Measurements from ENCODE around the gene SETX.
A peak's percentile ranks its signal among the peaks of the same experiment; 100 is the strongest.

The SETX gene

DNA sequence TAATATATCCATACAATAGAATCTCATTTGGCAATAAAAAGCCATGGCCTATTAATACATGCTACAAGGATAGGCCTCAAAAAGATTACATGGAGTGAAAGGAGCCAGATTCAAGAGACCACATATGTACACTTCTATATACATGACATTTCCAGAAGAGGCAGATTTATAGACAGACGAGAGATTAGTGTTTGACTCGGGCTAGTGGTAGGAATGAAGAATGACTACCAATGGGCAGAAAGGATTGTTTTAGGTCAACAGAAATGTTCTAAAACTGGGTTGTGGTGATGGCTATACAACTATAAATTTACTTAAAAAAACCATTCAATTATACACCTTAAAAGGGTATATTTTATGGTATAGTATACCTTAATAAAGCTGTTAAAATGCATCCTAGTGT, 41.9 kb downstream of the SETX start:
- peak overlapping the region; percentile 10; the same call in 1 of the 2 replicates for H3K27ac ChIP-seq (ENCODE audit: low read length)
- H3K79me2 ChIP-seq (ENCODE audit: low read length), result peaks cover 21% of the 10 kb centered on the region
- H3K27me3 ChIP-seq (ENCODE audit: low read depth, low read length), result no peaks in the 10 kb centered on the region
- TF ChIP-seq EZH2phosphoT487 (IDR thresholded peaks at IDR 0.05; ENCODE audit: low read depth), result no peak
- TF ChIP-seq, protein P1, sequence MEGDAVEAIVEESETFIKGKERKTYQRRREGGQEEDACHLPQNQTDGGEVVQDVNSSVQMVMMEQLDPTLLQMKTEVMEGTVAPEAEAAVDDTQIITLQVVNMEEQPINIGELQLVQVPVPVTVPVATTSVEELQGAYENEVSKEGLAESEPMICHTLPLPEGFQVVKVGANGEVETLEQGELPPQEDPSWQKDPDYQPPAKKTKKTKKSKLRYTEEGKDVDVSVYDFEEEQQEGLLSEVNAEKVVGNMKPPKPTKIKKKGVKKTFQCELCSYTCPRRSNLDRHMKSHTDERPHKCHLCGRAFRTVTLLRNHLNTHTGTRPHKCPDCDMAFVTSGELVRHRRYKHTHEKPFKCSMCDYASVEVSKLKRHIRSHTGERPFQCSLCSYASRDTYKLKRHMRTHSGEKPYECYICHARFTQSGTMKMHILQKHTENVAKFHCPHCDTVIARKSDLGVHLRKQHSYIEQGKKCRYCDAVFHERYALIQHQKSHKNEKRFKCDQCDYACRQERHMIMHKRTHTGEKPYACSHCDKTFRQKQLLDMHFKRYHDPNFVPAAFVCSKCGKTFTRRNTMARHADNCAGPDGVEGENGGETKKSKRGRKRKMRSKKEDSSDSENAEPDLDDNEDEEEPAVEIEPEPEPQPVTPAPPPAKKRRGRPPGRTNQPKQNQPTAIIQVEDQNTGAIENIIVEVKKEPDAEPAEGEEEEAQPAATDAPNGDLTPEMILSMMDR (IDR thresholded peaks at IDR 0.05; ENCODE audit: low read depth, low read length), result no peak
- H3K36me3 ChIP-seq (replicated peaks; ENCODE audit: low read depth, low read length), result peaks cover 64% of the 10 kb centered on the region
- H3K9ac ChIP-seq (ENCODE audit: low read length), result no peak overlapping the region
- no peaks in the 10 kb centered on the region for H3K9me3 ChIP-seq (ENCODE audit: insufficient read depth, low read length)
- H3K4me1 ChIP-seq (ENCODE audit: low read length), result peaks cover 16% of the 10 kb centered on the region
- no peak overlapping the region for H2AFZ ChIP-seq (ENCODE audit: low read depth, low read length)
- peak overlapping the region; percentile 16 for H3K4me2 ChIP-seq (ENCODE audit: low read length)
- no peak overlapping the region; the same call in 1 of the 2 replicates for H3K4me3 ChIP-seq (ENCODE audit: low read length)
- H4K20me1 ChIP-seq (ENCODE audit: insufficient read depth, low read length), result peaks cover 48% of the 10 kb centered on the region

DNA sequence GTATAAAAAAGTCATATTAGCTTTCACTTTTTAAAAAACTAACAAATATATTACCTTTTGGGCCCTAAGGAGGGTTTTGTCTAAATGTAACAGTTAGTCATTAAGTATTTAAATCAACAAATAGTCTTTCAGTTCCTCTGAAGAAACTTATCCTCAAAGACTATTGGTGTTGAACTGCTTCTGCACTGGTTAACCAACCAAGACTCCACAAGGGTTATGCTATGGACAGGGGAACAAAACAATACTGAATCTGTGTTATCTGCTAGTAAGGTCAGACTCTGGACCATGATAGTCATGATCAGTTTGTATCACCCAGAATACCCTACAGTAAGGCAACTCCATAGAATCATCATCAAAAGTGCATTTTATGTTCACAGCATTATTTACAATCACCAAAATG, 42.4 kb downstream of the SETX start:
- no peaks in the 10 kb centered on the region for H3K9me3 ChIP-seq (ENCODE audit: insufficient read depth, low read length)
- no peak overlapping the region; the same call in 1 of the 2 replicates for H3K4me3 ChIP-seq (ENCODE audit: low read length)
- H3K79me2 ChIP-seq (ENCODE audit: low read length), result peaks cover 22% of the 10 kb centered on the region
- H3K27ac ChIP-seq (ENCODE audit: low read length), result peak overlapping the region; percentile 10; the same call in 1 of the 2 replicates
- peaks cover 45% of the 10 kb centered on the region for H4K20me1 ChIP-seq (ENCODE audit: insufficient read depth, low read length)
- H2AFZ ChIP-seq (ENCODE audit: low read depth, low read length), result no peak overlapping the region
- no peaks in the 10 kb centered on the region for H3K27me3 ChIP-seq (ENCODE audit: low read depth, low read length)
- peaks cover 16% of the 10 kb centered on the region for H3K4me1 ChIP-seq (ENCODE audit: low read length)
- peaks cover 65% of the 10 kb centered on the region for H3K36me3 ChIP-seq (replicated peaks; ENCODE audit: low read depth, low read length)
- no peak overlapping the region for H3K9ac ChIP-seq (ENCODE audit: low read length)
- no peak for TF ChIP-seq EZH2phosphoT487 (IDR thresholded peaks at IDR 0.05; ENCODE audit: low read depth)
- TF ChIP-seq, protein P1 (IDR thresholded peaks at IDR 0.05; ENCODE audit: low read depth, low read length), result no peak
- peak overlapping the region; percentile 16 for H3K4me2 ChIP-seq (ENCODE audit: low read length)

DNA sequence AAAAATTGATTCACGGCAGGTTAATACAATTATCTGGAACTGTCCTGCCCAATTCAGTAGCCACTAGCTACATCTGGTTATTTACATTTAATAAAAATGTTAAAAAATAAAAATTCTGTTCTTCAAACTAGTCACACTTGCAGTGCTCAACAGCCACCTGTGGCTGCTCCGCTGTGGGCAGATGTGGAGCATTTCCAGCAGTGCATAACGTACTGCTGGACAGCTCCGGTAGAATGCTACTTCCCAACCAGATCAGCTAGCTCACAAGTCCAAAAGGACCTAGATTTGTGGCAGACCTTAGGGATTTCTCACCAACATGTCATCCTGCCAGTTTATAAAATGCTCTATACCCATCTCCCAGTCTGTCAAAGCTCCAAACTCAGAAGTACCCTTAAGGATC, 42.8 kb downstream of the SETX start:
- no peak overlapping the region for H3K9ac ChIP-seq (ENCODE audit: low read length)
- 0 out of 2 replicates have a peak overlapping the region, but pooled peaks have one; percentile 5 for H3K27ac ChIP-seq (ENCODE audit: low read length)
- no peaks in the 10 kb centered on the region for H3K27me3 ChIP-seq (ENCODE audit: low read depth, low read length)
- no peak overlapping the region for H3K4me3 ChIP-seq (ENCODE audit: low read length)
- peaks cover 16% of the 10 kb centered on the region for H3K4me1 ChIP-seq (ENCODE audit: low read length)
- H3K4me2 ChIP-seq (ENCODE audit: low read length), result peak overlapping the region; percentile 16
- H3K36me3 ChIP-seq (replicated peaks; ENCODE audit: low read depth, low read length), result peaks cover 64% of the 10 kb centered on the region
- H2AFZ ChIP-seq (ENCODE audit: low read depth, low read length), result no peak overlapping the region
- peaks cover 20% of the 10 kb centered on the region for H3K79me2 ChIP-seq (ENCODE audit: low read length)
- no peaks in the 10 kb centered on the region for H3K9me3 ChIP-seq (ENCODE audit: insufficient read depth, low read length)
- TF ChIP-seq EZH2phosphoT487 (IDR thresholded peaks at IDR 0.05; ENCODE audit: low read depth), result no peak
- TF ChIP-seq, protein P1 (IDR thresholded peaks at IDR 0.05; ENCODE audit: low read depth, low read length), result no peak
- H4K20me1 ChIP-seq (ENCODE audit: insufficient read depth, low read length), result peaks cover 41% of the 10 kb centered on the region

DNA sequence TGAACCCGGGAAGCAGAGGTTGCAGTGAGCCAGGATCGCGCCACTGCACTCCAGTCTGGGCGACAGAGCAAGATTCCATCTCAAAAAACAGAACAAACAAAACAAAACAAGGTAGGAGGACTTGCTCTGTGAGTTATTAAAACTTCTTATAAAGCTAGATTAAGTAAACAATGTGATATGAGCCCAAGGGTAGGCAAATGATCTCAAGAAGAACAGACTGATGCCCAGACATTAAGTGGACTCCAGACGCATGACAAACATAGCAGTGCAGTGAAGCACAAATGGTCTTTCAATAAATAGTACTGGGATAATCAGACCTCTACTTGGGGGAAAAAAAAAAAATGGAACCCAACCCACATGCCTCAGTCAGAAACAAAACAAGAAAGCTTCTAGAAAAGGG, 45.7 kb downstream of the SETX start:
- H2AFZ ChIP-seq (ENCODE audit: low read depth, low read length), result no peak overlapping the region
- H3K9me3 ChIP-seq (ENCODE audit: insufficient read depth, low read length), result no peaks in the 10 kb centered on the region
- peaks cover 37% of the 10 kb centered on the region for H4K20me1 ChIP-seq (ENCODE audit: insufficient read depth, low read length)
- no peak overlapping the region for H3K4me3 ChIP-seq (ENCODE audit: low read length)
- H3K36me3 ChIP-seq (replicated peaks; ENCODE audit: low read depth, low read length), result peaks cover 58% of the 10 kb centered on the region
- no peaks in the 10 kb centered on the region for H3K27me3 ChIP-seq (ENCODE audit: low read depth, low read length)
- H3K9ac ChIP-seq (ENCODE audit: low read length), result no peak overlapping the region
- H3K27ac ChIP-seq (ENCODE audit: low read length), result no peak overlapping the region
- TF ChIP-seq EZH2phosphoT487 (IDR thresholded peaks at IDR 0.05; ENCODE audit: low read depth), result no peak
- TF ChIP-seq, protein P1 (IDR thresholded peaks at IDR 0.05; ENCODE audit: low read depth, low read length), result no peak
- peaks cover 16% of the 10 kb centered on the region for H3K79me2 ChIP-seq (ENCODE audit: low read length)
- no peak overlapping the region for H3K4me2 ChIP-seq (ENCODE audit: low read length)
- peaks cover 16% of the 10 kb centered on the region for H3K4me1 ChIP-seq (ENCODE audit: low read length)

Measured in OCI-LY3 (cell line).